ENCODE results near the gene DCST1.

The DCST1 gene

GRCh38 chr1:155018617-155019348 is 14.8 kb upstream of the DCST1 start:
- peak; percentile 67 for FAIRE-seq
- DNase-seq (ENCODE audit: insufficient read length, low spot score), result no peak
- TF ChIP-seq POLR2A (IDR thresholded peaks at IDR 0.05; ENCODE audit: low read depth, low read length), result no peak

- TF ChIP-seq SPI1 (IDR thresholded peaks at IDR 0.05; ENCODE audit: low read depth, low read length), result no peak
- no peak for TF ChIP-seq PAX5 (IDR thresholded peaks at IDR 0.05; ENCODE audit: insufficient read depth, low read length, severe bottlenecking)
- no peak for TF ChIP-seq POU2F2 (IDR thresholded peaks at IDR 0.05; ENCODE audit: low read depth, low read length)
- TF ChIP-seq POLR2A (IDR thresholded peaks at IDR 0.05; ENCODE audit: low read depth, low read length), result no peak
- no peak for TF ChIP-seq TAF1 (IDR thresholded peaks at IDR 0.05; ENCODE audit: low read depth, low read length)
- no peak for TF ChIP-seq POLR2AphosphoS5 (IDR thresholded peaks at IDR 0.05; ENCODE audit: low read depth, low read length)
- FAIRE-seq, result no peak
- no peak for DNase-seq (ENCODE audit: insufficient read length, low spot score)
Measured at GRCh38 chr1:155019377-155020245, 14.0 kb upstream of the DCST1 start.

GRCh38 chr1:155022136-155022926 is 11.3 kb upstream of the DCST1 start:
- DNase-seq (ENCODE audit: insufficient read length, low spot score) (no peak), FAIRE-seq (no peak)
- TF ChIP-seq POLR2A (IDR thresholded peaks at IDR 0.05; ENCODE audit: low read depth, low read length), result no peak
- TF ChIP-seq TAF1 (IDR thresholded peaks at IDR 0.05; ENCODE audit: low read depth, low read length), result no peak
- TF ChIP-seq SPI1 (IDR thresholded peaks at IDR 0.05; ENCODE audit: low read depth, low read length), result no peak
- no peak for TF ChIP-seq POU2F2 (IDR thresholded peaks at IDR 0.05; ENCODE audit: low read depth, low read length)
- no peak for TF ChIP-seq POLR2AphosphoS5 (IDR thresholded peaks at IDR 0.05; ENCODE audit: low read depth, low read length)
- TF ChIP-seq PAX5 (IDR thresholded peaks at IDR 0.05; ENCODE audit: insufficient read depth, low read length, severe bottlenecking), result no peak

GRCh38 chr1:155022927-155023236 is 10.7 kb upstream of the DCST1 start:
- FAIRE-seq (no peak), DNase-seq (ENCODE audit: insufficient read length, low spot score) (no peak)
- TF ChIP-seq PAX5 (IDR thresholded peaks at IDR 0.05; ENCODE audit: insufficient read depth, low read length, severe bottlenecking) (no peak), TAF1 (IDR thresholded peaks at IDR 0.05; ENCODE audit: low read depth, low read length) (no peak), POLR2A (IDR thresholded peaks at IDR 0.05; ENCODE audit: low read depth, low read length) (no peak), POU2F2 (IDR thresholded peaks at IDR 0.05; ENCODE audit: low read depth, low read length) (no peak), SPI1 (IDR thresholded peaks at IDR 0.05; ENCODE audit: low read depth, low read length) (no peak), POLR2AphosphoS5 (IDR thresholded peaks at IDR 0.05; ENCODE audit: low read depth, low read length) (no peak)

GRCh38 chr1:155023627-155024026 is 10.0 kb upstream of the DCST1 start:
- DNase-seq (ENCODE audit: insufficient read length, low spot score) (no peak), FAIRE-seq (no peak)
- TF ChIP-seq PAX5 (IDR thresholded peaks at IDR 0.05; ENCODE audit: insufficient read depth, low read length, severe bottlenecking), result no peak
- no peak for TF ChIP-seq SPI1 (IDR thresholded peaks at IDR 0.05; ENCODE audit: low read depth, low read length)
- no peak for TF ChIP-seq POLR2A (IDR thresholded peaks at IDR 0.05; ENCODE audit: low read depth, low read length)
- no peak for TF ChIP-seq TAF1 (IDR thresholded peaks at IDR 0.05; ENCODE audit: low read depth, low read length)
- TF ChIP-seq POLR2AphosphoS5 (IDR thresholded peaks at IDR 0.05; ENCODE audit: low read depth, low read length), result no peak
- TF ChIP-seq POU2F2 (IDR thresholded peaks at IDR 0.05; ENCODE audit: low read depth, low read length), result no peak

- no peak for FAIRE-seq
- TF ChIP-seq POLR2AphosphoS5 (IDR thresholded peaks at IDR 0.05; ENCODE audit: low read depth, low read length), result no peak
- no peak for TF ChIP-seq POU2F2 (IDR thresholded peaks at IDR 0.05; ENCODE audit: low read depth, low read length)
- no peak for TF ChIP-seq SPI1 (IDR thresholded peaks at IDR 0.05; ENCODE audit: low read depth, low read length)
- no peak for TF ChIP-seq PAX5 (IDR thresholded peaks at IDR 0.05; ENCODE audit: insufficient read depth, low read length, severe bottlenecking)
- TF ChIP-seq POLR2A (IDR thresholded peaks at IDR 0.05; ENCODE audit: low read depth, low read length), result no peak
- no peak for TF ChIP-seq TAF1 (IDR thresholded peaks at IDR 0.05; ENCODE audit: low read depth, low read length)
- DNase-seq (ENCODE audit: insufficient read length, low spot score), result no peak
Measured at GRCh38 chr1:155024315-155024714, 9.3 kb upstream of the DCST1 start.

- DNase-seq (ENCODE audit: insufficient read length, low spot score) (no peak), FAIRE-seq (no peak)
- TF ChIP-seq POLR2AphosphoS5 (IDR thresholded peaks at IDR 0.05; ENCODE audit: low read depth, low read length) (no peak), TAF1 (IDR thresholded peaks at IDR 0.05; ENCODE audit: low read depth, low read length) (no peak), PAX5 (IDR thresholded peaks at IDR 0.05; ENCODE audit: insufficient read depth, low read length, severe bottlenecking) (no peak), SPI1 (IDR thresholded peaks at IDR 0.05; ENCODE audit: low read depth, low read length) (no peak), POLR2A (IDR thresholded peaks at IDR 0.05; ENCODE audit: low read depth, low read length) (no peak), POU2F2 (IDR thresholded peaks at IDR 0.05; ENCODE audit: low read depth, low read length) (no peak)
Measured at GRCh38 chr1:155026154-155026553, 7.5 kb upstream of the DCST1 start.

GRCh38 chr1:155026588-155026987 is 7.0 kb upstream of the DCST1 start:
- no peak for DNase-seq (ENCODE audit: insufficient read length, low spot score)
- no peak for FAIRE-seq
- TF ChIP-seq POLR2AphosphoS5 (IDR thresholded peaks at IDR 0.05; ENCODE audit: low read depth, low read length), result no peak
- no peak for TF ChIP-seq POLR2A (IDR thresholded peaks at IDR 0.05; ENCODE audit: low read depth, low read length)
- TF ChIP-seq POU2F2 (IDR thresholded peaks at IDR 0.05; ENCODE audit: low read depth, low read length), result no peak
- no peak for TF ChIP-seq TAF1 (IDR thresholded peaks at IDR 0.05; ENCODE audit: low read depth, low read length)

- TF ChIP-seq PAX5 (IDR thresholded peaks at IDR 0.05; ENCODE audit: insufficient read depth, low read length, severe bottlenecking) (no peak), POLR2AphosphoS5 (IDR thresholded peaks at IDR 0.05; ENCODE audit: low read depth, low read length) (no peak), TAF1 (IDR thresholded peaks at IDR 0.05; ENCODE audit: low read depth, low read length) (no peak), POU2F2 (IDR thresholded peaks at IDR 0.05; ENCODE audit: low read depth, low read length) (no peak), SPI1 (IDR thresholded peaks at IDR 0.05; ENCODE audit: low read depth, low read length) (no peak), POLR2A (IDR thresholded peaks at IDR 0.05; ENCODE audit: low read depth, low read length) (no peak)
- DNase-seq (ENCODE audit: insufficient read length, low spot score), result no peak
- no peak for FAIRE-seq
Measured at GRCh38 chr1:155029513-155030242, 3.9 kb upstream of the DCST1 start.

Data from GM12891 (cell line).